Thoracic aorta (tissue), 2 donors: Measurements from ENCODE around the gene KCND3. TPM values are rescaled to one million over a fixed set of nuclear protein-coding genes. Genes with fewer than 3 reads are reported as not detected.

Source experiments
- ATAC-seq: fragments of 150-250 bp; one replicate; pipeline ENCODE4 v1.8.0; 2017; ENCODE audit warnings: low read depth; ENCODE audit not compliant: insufficient number of reproducible peaks, low FRiP score
- DNase-seq: peaks from one replicate; pipeline ENCODE4 v3.0.0-alpha.2; 2020; ENCODE audit warnings: low spot score
- H3K27ac ChIP-seq, 2 donors: fragments of 200-600 bp; sonication (generic); 1 replicate in 1 of 2; 2 replicates in 1 of 2; pipeline ENCODE4 v1.5.1; 2016; ENCODE audit warnings: mild to moderate bottlenecking in 2 of 2, moderate library complexity in 2 of 2
- H3K27me3 ChIP-seq: fragments of 200-600 bp; sonication (generic); replicated peaks from 2 replicates; pipeline ENCODE4 v1.6.0; 2016; ENCODE audit warnings: mild to moderate bottlenecking; ENCODE audit not compliant: insufficient read depth
- H3K36me3 ChIP-seq: fragments of 200-600 bp; sonication (generic); one replicate; pipeline ENCODE4 v1.5.1; 2016
- H3K4me1 ChIP-seq, 2 donors: fragments of 200-600 bp; sonication (generic); 1 replicate in 1 of 2; 2 replicates in 1 of 2; pipeline versions ENCODE4 v1.5.1 to v1.6.0; 2016; ENCODE audit warnings: low read depth in 2 of 2, mild to moderate bottlenecking in 1 of 2; ENCODE audit not compliant: control insufficient read depth in 1 of 2
- H3K4me3 ChIP-seq: fragments of 200-600 bp; sonication (generic); 2 replicates; pipeline ENCODE4 v1.5.1; 2016; ENCODE audit warnings: mild to moderate bottlenecking
- H3K9me3 ChIP-seq: fragments of 200-600 bp; sonication (generic); 2 replicates; pipeline ENCODE4 v1.5.1; 2016
- CTCF ChIP-seq: fragments of 200-600 bp; sonication (generic); IDR thresholded peaks from one replicate; pipeline ENCODE4 v1.5.1; 2019; ENCODE audit warnings: antibody characterized with exemption
- total RNA-seq, 2 donors: library from RNA; depleted of rRNA; stranded (reverse); fragments of >200 nt; gene quantifications; one replicate each; pipeline versions ENCODE4 v1.1.0 to v1.2.3, GENCODE V29; 2016

Gene KCND3
- total RNA-seq, 2 donors from 2014 or later, result 12.3 to 16.6 TPM

GRCh38 chr1:112011202-112011601 is 21.7 kb upstream of the KCND3 start:
- no peak for ATAC-seq
- no peak overlapping the region for H3K27ac ChIP-seq
- no peak overlapping the region for H3K4me3 ChIP-seq
- no peaks in the 10 kb centered on the region for H3K36me3 ChIP-seq
- H3K4me1 ChIP-seq, result no peaks in the 10 kb centered on the region
- TF ChIP-seq CTCF, result no peak
- no peak for DNase-seq
- H3K27me3 ChIP-seq, result no peaks in the 10 kb centered on the region
- H3K9me3 ChIP-seq, result no peaks in the 10 kb centered on the region

GRCh38 chr1:112007169-112007568 is 17.7 kb upstream of the KCND3 start:
- TF ChIP-seq CTCF, result no peak
- DNase-seq (no peak), ATAC-seq (no peak)
- Histone ChIP-seq H3K27me3 (no peaks in the 10 kb centered on the region), H3K4me3 (no peak overlapping the region), H3K27ac (no peak overlapping the region), H3K36me3 (no peaks in the 10 kb centered on the region), H3K4me1 (no peaks in the 10 kb centered on the region), H3K9me3 (no peaks in the 10 kb centered on the region)

- Histone ChIP-seq H3K4me3 (no peak overlapping the region), H3K9me3 (no peaks in the 10 kb centered on the region), H3K27ac (no peak overlapping the region), H3K4me1 (no peaks in the 10 kb centered on the region), H3K27me3 (no peaks in the 10 kb centered on the region), H3K36me3 (no peaks in the 10 kb centered on the region)
- ATAC-seq (no peak), DNase-seq (no peak)
- TF ChIP-seq CTCF, result no peak
Measured at GRCh38 chr1:112006416-112007025, 17.1 kb upstream of the KCND3 start.

- Histone ChIP-seq H3K36me3 (no peaks in the 10 kb centered on the region), H3K27me3 (no peaks in the 10 kb centered on the region), H3K4me3 (no peak overlapping the region), H3K27ac (no peak overlapping the region), H3K9me3 (no peaks in the 10 kb centered on the region), H3K4me1 (no peaks in the 10 kb centered on the region)
- no peak for DNase-seq
- no peak for TF ChIP-seq CTCF
- no peak for ATAC-seq
Measured at GRCh38 chr1:112004076-112004475, 14.6 kb upstream of the KCND3 start.

GRCh38 chr1:112002514-112002913 is 13.0 kb upstream of the KCND3 start:
- no peak overlapping the region for H3K27ac ChIP-seq
- H3K36me3 ChIP-seq, result no peaks in the 10 kb centered on the region
- TF ChIP-seq CTCF, result no peak
- DNase-seq, result no peak
- no peak overlapping the region for H3K4me3 ChIP-seq
- no peak for ATAC-seq
- no peaks in the 10 kb centered on the region for H3K9me3 ChIP-seq
- H3K4me1 ChIP-seq, result no peaks in the 10 kb centered on the region
- no peaks in the 10 kb centered on the region for H3K27me3 ChIP-seq
